Calu3 (cell line): ENCODE results near the gene KCNIP2. TPM values are rescaled to one million over a fixed set of nuclear protein-coding genes. Genes with fewer than 3 reads are reported as not detected.

ENCODE experiments used
- BruUV-seq: library from RNA; stranded (reverse); fragments of 400-500 nt; replicated peaks from 2 replicates; lab custom pipeline; 2021; lab: Mats Ljungman, UMichigan
- CTCF ChIA-PET: fragments of 300-600 bp; sonication (Branson Sonifier 250); formaldehyde crosslinking; loops from one replicate; lab custom pipeline; 2022; ENCODE audit warnings: antibody characterized with exemption; lab: Charles Lee
- DNase-seq: peaks from one replicate; pipeline ENCODE4 v3.0.0; 2022
- H3K27ac Mint-ChIP-seq: one replicate; pipeline ENCODE4 v1.8.0; 2022; ENCODE audit warnings: mixed read lengths; ENCODE audit not compliant: unreplicated experiment
- H3K27me3 Mint-ChIP-seq: one replicate; pipeline ENCODE4 v1.8.0; 2022; ENCODE audit warnings: mixed read lengths; ENCODE audit not compliant: unreplicated experiment
- H3K36me3 Mint-ChIP-seq: one replicate; pipeline ENCODE4 v1.8.0; 2022; ENCODE audit warnings: mild to moderate bottlenecking, moderate library complexity, mixed read lengths; ENCODE audit not compliant: insufficient read depth, unreplicated experiment
- H3K4me1 Mint-ChIP-seq: one replicate; pipeline ENCODE4 v1.8.0; 2022; ENCODE audit warnings: mild to moderate bottlenecking, low read depth, mixed read lengths; ENCODE audit not compliant: unreplicated experiment
- H3K4me3 Mint-ChIP-seq: one replicate; pipeline ENCODE4 v1.8.0; 2022; ENCODE audit warnings: mild to moderate bottlenecking, low read depth, moderate library complexity, mixed read lengths; ENCODE audit not compliant: unreplicated experiment
- H3K9me3 Mint-ChIP-seq: one replicate; pipeline ENCODE4 v1.8.0; 2022; ENCODE audit warnings: low read depth, mixed read lengths; ENCODE audit not compliant: unreplicated experiment
- intact Hi-C: fragments of 100-400 bp; cut with micrococcal nuclease; formaldehyde crosslinking; loops from one replicate; pipeline ENCODE4 v1.10.0; 2022; ENCODE audit not compliant: unreplicated experiment
- total RNA-seq: library from RNA; stranded (reverse); gene quantifications from 2 replicates; pipeline ENCODE4 v1.2.3, GENCODE V29; 2022
- TF ChIP-seq, protein P1 (sequence below): fragments of 200-600 bp; IDR thresholded peaks from one replicate; pipeline ENCODE4 v1.8.0; 2022; ENCODE audit warnings: antibody characterized with exemption; ENCODE audit not compliant: unreplicated experiment

Gene KCNIP2
- total RNA-seq, 1 experiment from 2014 or later, result 4.8 TPM

DNA sequence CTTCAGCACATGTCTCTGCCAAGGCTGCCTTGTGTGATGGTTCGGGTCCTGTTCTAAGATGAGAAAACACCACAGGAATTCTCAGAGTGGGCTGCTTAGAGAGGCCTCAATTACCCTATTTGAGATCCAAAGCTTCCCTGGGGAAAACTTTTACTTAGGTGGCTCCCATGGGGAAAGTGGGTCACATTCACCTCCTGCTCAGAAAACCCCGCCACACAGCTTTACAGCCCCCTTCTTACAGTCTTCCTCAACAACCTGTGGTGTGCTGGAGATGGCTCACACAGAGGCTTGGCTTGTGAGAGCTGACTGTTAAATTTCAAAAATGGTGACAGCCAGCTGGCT is 36.6 kb upstream of the KCNIP2 start:
- TF ChIP-seq, protein P1, sequence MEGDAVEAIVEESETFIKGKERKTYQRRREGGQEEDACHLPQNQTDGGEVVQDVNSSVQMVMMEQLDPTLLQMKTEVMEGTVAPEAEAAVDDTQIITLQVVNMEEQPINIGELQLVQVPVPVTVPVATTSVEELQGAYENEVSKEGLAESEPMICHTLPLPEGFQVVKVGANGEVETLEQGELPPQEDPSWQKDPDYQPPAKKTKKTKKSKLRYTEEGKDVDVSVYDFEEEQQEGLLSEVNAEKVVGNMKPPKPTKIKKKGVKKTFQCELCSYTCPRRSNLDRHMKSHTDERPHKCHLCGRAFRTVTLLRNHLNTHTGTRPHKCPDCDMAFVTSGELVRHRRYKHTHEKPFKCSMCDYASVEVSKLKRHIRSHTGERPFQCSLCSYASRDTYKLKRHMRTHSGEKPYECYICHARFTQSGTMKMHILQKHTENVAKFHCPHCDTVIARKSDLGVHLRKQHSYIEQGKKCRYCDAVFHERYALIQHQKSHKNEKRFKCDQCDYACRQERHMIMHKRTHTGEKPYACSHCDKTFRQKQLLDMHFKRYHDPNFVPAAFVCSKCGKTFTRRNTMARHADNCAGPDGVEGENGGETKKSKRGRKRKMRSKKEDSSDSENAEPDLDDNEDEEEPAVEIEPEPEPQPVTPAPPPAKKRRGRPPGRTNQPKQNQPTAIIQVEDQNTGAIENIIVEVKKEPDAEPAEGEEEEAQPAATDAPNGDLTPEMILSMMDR, result no peak
- Mint-ChIP-seq H3K4me3 (no peak overlapping the region), H3K27ac (no peak overlapping the region), H3K27me3 (no peaks in the 10 kb centered on the region), H3K4me1 (no peaks in the 10 kb centered on the region), H3K36me3 (no peaks in the 10 kb centered on the region), H3K9me3 (no peaks in the 10 kb centered on the region)
- BruUV-seq, result no TSS peak
- intact Hi-C loops, result no loop called here
- no peak for DNase-seq
- CTCF ChIA-PET, result no interaction called here

GRCh38 chr10:101879456-101880231 is 36.0 kb upstream of the KCNIP2 start:
- BruUV-seq, result no TSS peak
- no peak overlapping the region for H3K27ac Mint-ChIP-seq
- TF ChIP-seq, protein P1, result no peak
- no peaks in the 10 kb centered on the region for H3K4me1 Mint-ChIP-seq
- intact Hi-C loops, result no loop called here
- no peaks in the 10 kb centered on the region for H3K27me3 Mint-ChIP-seq
- H3K36me3 Mint-ChIP-seq, result no peaks in the 10 kb centered on the region
- DNase-seq, result no peak
- no peaks in the 10 kb centered on the region for H3K9me3 Mint-ChIP-seq
- CTCF ChIA-PET, result no interaction called here
- no peak overlapping the region for H3K4me3 Mint-ChIP-seq

GRCh38 chr10:101878869-101879268 is 35.3 kb upstream of the KCNIP2 start:
- Mint-ChIP-seq H3K36me3 (no peaks in the 10 kb centered on the region), H3K27me3 (no peaks in the 10 kb centered on the region), H3K4me1 (no peaks in the 10 kb centered on the region), H3K9me3 (no peaks in the 10 kb centered on the region), H3K27ac (no peak overlapping the region), H3K4me3 (no peak overlapping the region)
- TF ChIP-seq, protein P1, result no peak
- CTCF ChIA-PET, result interaction anchor here (0.7 kb wide), 1 partner anchor 217 kb away, joined by 3 read pairs; no protein-coding TSS in a partner anchor
- no peak for DNase-seq
- no TSS peak for BruUV-seq
- intact Hi-C loops, result no loop called here

GRCh38 chr10:101875068-101875688 is 31.6 kb upstream of the KCNIP2 start:
- no peaks in the 10 kb centered on the region for H3K27me3 Mint-ChIP-seq
- TF ChIP-seq, protein P1, result no peak
- H3K36me3 Mint-ChIP-seq, result no peaks in the 10 kb centered on the region
- H3K9me3 Mint-ChIP-seq, result no peaks in the 10 kb centered on the region
- intact Hi-C loops, result no loop called here
- H3K4me1 Mint-ChIP-seq, result no peaks in the 10 kb centered on the region
- no peak overlapping the region for H3K4me3 Mint-ChIP-seq
- H3K27ac Mint-ChIP-seq, result no peak overlapping the region
- CTCF ChIA-PET, result interaction anchor here (0.6 kb wide), 1 partner anchor 63 kb away, joined by 3 read pairs; no protein-coding TSS in a partner anchor
- no TSS peak for BruUV-seq
- no peak for DNase-seq
